ENCODE measurements around the gene FOXS1. TPM values are rescaled to one million over a fixed set of nuclear protein-coding genes. Genes with fewer than 3 reads are reported as not detected.

Gene FOXS1
- total and polyA plus RNA-seq, 12 donors: 1.4 to 7.5 (median 2.9) TPM

DNA sequence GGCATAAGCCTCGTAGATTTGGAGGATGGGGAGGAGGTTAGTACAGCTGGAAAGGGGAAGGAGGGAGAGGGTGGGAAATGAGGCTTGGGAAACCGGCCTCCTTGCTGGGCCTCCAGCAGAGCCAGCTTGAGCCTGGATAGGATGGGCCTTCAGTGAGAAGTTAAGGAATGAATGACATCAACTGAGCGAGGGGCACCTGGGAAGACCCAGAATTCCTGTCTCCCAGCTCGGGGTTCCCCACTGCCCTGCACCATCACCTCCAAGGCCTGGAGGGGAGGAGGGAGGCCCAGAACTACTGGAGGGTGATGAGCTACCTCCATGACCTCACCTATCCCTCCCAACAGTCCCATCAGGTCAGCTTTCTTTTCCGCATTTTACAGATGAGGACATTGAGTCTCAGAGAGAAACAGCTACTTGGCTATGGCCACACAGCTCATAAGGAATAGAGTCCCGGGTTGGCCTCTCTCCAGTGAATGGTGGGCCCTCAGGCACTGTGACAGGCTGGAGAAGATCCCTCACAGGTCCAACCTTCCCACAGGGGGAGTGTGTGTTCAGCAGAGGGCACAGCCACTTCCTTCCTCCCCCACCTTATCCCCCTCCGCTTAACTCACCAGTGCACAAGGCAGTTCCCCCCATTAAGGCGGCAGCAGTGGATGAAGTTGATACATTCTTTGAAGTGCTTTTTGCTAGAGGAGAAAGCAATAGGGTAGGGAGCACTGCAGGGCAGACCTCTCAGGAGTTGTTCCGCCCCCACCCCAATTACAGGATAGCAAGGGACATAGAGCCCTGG, 18.1 kb upstream of the FOXS1 start:
- Histone ChIP-seq H3K36me3 (no peaks in the 10 kb centered on the region), H3K27ac (no peak overlapping the region), H3K4me3 (no peak overlapping the region), H3K27me3 (peaks cover 0 to 37% (median under 1%) of the 10 kb centered on the region in 7 donors), H3K4me1 (peaks cover 9 to 22% (median 17%) of the 10 kb centered on the region in 9 donors), H3K9me3 (no peaks in the 10 kb centered on the region)
- intact Hi-C loops (cut with DNase I): no loop called here
- DNase-seq: no peak
- WGBS, 2 donors: 87 to 93% methylated on average over 9 of the region's 9 CpGs
- no peak for ATAC-seq
- TF ChIP-seq CTCF (IDR thresholded peaks at IDR 0.05): no peak

- intact Hi-C loops (cut with DNase I): no loop called here
- ATAC-seq: no peak
These were observed 17.1 kb upstream of the FOXS1 start for GRCh38 chr20:31862506-31862905.

GRCh38 chr20:31862157-31862470, 16.7 kb upstream of the FOXS1 start:
- Histone ChIP-seq H3K9me3 (no peaks in the 10 kb centered on the region), H3K27me3 (peaks cover 0 to 48% (median 9%) of the 10 kb centered on the region in 7 donors), H3K4me1 (peaks cover 9 to 22% (median 17%) of the 10 kb centered on the region in 9 donors), H3K4me3 (peak overlapping the region in 1 of 10 donors; percentile 63), H3K36me3 (no peaks in the 10 kb centered on the region), H3K27ac (no peak overlapping the region)
- intact Hi-C loops (cut with DNase I): no loop called here
- TF ChIP-seq CTCF (IDR thresholded peaks at IDR 0.05): no peak
- ATAC-seq (no peak), DNase-seq (no peak)
- 68 to 86% methylated on average over 5 of the region's 5 CpGs for WGBS, 2 donors

More at GRCh38 chr20:31862506-31862905, 17.1 kb upstream of the FOXS1 start:
- 90 to 94% methylated on average over 8 of the region's 8 CpGs for WGBS, 2 donors
- Histone ChIP-seq H3K36me3 (no peaks in the 10 kb centered on the region), H3K4me1 (peaks cover 9 to 22% (median 17%) of the 10 kb centered on the region in 9 donors), H3K27me3 (peaks cover 0 to 46% (median 9%) of the 10 kb centered on the region in 7 donors), H3K27ac (no peak overlapping the region), H3K4me3 (no peak overlapping the region), H3K9me3 (no peaks in the 10 kb centered on the region)
- no peak for DNase-seq
- no peak for TF ChIP-seq CTCF (IDR thresholded peaks at IDR 0.05)

- ATAC-seq (peak; percentile 61 to 83 (median 73)), DNase-seq (peak; percentile 57 to 73)
- intact Hi-C loops (cut with DNase I): no loop called here
- Histone ChIP-seq H3K36me3 (no peaks in the 10 kb centered on the region), H3K4me1 (peaks cover 9 to 22% (median 17%) of the 10 kb centered on the region in 9 donors), H3K4me3 (peak overlapping the region; percentile 38 to 65 (median 59)), H3K27ac (peak overlapping the region in 1 of 10 donors; percentile 50), H3K9me3 (no peaks in the 10 kb centered on the region), H3K27me3 (peaks cover 0 to 48% (median 9%) of the 10 kb centered on the region in 7 donors)
- WGBS, 2 donors: 6 to 7% methylated on average over 56 to 60 of the region's 60 CpGs
- TF ChIP-seq CTCF (IDR thresholded peaks at IDR 0.05): no peak
These were observed 16.2 kb upstream of the FOXS1 start for GRCh38 chr20:31861385-31862156.
